NCI-H2196 (cell line): ENCODE results near the gene NPTN.
A peak's percentile ranks its signal among the peaks of the same experiment; 100 is the strongest.
"Not testable (repeated sequence)": the region's sequence is repeated elsewhere in the genome, so short reads cannot be mapped to it uniquely, and the experiment has no call there.

ENCODE experiments used
- DNase-seq: peaks from one replicate; lab custom pipeline; 2025; ENCODE audit not compliant: unreplicated experiment; lab: John Stamatoyannopoulos, UW

Gene NPTN

DNA sequence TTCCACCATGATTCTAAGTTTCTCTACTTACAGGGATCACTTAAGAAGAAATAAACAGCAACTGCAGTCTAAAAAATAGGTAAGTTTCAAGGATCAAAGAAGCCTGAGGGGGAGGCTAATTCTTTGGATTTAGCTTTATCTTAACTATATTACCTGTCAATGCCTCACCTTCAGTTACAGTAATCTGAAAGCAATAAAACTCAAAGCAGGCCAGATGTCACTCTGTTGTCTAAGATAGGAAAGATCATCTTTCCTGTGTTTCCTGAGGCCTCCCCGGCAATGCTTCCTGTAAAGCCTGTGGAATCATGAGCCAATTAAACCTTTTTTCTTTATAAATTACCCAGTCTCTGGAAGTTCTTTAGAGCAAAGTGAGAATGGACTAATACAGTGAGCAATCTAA lies 60.2 kb downstream of the NPTN start:
- DNase-seq: no peak

DNA sequence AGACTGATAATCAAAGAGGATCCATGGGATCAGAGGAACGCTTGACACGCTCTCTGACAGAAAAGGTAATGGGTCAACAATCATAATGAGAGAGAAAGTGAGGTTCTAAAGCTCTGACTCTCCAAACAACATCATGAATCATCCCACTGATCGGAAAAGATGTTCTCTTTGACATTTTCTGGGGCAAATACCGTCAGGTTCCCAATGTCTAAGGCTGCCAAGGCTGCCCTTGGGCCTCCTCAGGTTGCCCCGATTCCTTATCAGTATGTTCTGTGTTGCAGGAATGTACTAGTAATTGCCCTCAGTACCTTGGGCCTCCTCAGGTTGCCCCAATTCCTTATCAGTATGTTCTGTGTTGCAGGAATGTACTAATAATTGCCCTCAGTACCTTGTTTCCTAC lies 60.9 kb downstream of the NPTN start:
- no peak for DNase-seq

DNA sequence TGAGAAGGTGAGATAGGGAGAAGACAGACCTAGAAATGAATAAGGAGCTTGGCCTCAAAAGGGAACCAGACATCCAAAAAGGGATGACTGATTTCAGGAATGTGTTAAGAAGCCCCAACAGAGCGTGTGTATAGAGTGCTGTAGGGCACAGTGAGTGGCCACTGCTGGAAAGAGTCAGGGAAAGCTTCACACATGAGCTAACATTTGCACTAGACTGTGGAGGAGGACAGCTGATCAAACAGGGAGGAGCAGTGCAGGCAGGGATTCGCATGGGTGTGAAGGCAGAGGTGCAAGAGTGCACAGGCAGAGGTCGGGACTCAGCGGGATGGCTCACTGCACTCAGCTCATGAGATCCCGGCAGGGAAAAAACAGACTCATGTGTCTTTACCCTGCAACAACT lies 61.8 kb downstream of the NPTN start:
- no peak for DNase-seq

DNA sequence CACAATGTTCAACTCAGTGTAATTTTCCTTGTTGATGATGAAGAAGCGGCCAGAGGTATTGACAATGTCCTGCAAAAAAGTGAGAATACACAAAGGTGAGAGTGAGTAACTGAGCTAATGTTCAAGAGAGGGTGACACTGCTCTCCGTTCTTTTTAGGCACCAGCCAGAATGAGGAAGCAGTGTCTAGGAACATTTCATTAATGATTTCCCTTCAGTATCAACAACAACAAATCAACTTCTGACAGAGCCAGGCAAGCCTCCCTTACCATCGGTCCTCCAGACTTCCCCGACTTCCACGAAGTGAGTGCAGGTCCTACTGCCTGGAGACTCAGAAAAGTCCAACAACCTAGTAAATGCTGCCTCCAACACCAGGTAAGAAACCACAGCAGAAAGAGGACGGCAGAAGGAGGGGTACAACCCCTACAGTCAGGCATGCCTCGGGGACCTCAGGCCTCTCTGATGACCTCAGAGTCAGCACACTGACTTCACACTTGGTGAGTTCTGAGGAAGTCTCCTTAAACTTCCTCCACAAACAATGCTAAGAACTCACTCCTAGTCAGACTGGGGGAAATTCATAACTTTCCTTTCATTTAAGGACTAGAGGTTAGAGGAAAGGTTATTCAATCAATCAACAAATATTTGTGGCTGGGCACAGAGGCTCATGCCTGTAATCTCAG lies 62.7 kb downstream of the NPTN start:
- no peak for DNase-seq

DNA sequence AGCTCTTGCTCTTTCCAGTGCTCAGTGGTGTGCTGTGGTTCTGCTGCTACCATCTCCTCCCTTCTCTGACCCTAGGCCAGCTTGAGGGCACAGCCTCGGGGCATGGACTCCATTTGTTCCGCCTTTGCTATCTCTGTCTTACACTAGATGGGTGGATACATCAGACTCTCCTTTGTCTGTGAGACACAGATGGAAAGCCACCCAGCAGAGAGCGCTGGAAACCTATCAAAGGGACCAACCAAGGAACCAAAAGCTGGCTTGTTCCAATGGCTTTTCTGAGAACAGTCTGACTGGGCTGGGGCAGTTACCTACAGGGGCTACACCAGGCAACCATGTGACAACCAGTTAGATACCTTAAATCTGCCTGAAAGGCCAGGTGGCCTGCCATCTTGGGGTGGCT lies 63.8 kb downstream of the NPTN start:
- no peak for DNase-seq

DNA sequence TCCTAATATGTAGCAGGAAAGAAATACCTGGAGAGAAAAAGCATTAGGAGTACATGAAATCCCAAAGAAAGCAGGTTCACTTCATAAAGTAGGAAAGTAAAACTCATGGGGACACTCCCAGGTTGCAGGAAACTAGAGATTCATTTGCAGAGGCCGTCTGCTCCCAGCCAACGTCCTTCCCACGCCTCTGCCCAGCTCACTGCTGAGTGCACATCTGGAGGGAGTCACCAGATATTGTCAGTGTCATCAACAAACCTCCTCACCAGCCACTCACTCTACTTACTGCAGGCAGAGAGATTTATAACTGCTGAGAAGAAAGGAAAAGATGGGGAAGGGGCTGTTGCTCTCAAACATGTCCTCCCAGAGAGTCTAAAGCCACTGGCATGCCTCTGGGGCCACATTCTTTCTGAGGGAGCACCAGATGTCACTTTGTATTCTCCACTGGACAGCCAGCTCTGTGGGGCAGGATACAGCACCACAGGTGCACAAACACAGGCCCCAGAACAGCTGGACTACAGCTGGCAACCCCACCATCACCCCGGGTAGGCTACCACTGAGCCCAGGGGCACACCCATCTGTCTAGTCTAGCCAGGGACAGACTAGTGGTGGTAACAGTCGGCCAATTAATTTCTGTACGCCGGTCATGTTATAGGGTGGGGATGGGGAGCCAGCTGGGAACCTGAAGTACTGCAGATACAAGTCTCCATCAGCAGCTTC lies 64.5 kb downstream of the NPTN start:
- no peak for DNase-seq

DNA sequence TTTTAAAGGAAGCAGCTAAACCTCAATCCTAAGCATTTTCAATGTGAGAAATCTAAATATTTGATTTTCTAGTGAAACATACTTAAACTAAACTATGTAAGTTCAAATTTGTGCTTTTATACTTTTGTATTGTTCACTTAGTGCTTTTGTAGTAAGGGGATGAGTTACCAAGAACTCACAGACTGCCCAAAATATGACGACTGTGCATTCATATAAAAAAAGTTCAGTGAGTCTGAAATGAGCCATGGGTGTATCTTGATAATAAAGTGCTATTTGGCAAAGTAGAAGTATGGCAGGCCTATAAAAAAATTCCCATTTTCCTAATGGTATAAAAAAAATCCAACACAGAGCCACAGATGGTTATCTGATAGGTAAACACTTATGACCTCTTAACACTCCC lies 66.2 kb downstream of the NPTN start:
- no peak for DNase-seq

DNA sequence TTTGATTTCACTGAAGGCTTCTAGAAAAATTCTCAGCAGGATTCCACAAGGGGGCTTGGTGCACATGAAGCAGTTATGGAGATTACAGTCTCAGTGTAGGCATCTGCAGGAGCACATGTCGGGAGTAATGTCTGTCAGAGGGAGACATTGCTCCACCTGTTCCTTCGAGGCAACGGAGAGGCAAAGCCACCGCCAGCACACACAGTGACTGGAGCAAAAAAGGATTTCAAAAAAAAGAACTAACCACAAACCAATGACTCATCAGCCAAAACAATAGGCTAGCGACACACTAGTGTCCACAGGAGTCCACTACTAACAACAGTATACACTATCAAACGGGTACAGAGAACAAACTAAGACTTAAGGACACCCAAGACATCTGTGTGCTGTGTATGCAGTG lies 68.9 kb downstream of the NPTN start:
- DNase-seq: no peak

DNA sequence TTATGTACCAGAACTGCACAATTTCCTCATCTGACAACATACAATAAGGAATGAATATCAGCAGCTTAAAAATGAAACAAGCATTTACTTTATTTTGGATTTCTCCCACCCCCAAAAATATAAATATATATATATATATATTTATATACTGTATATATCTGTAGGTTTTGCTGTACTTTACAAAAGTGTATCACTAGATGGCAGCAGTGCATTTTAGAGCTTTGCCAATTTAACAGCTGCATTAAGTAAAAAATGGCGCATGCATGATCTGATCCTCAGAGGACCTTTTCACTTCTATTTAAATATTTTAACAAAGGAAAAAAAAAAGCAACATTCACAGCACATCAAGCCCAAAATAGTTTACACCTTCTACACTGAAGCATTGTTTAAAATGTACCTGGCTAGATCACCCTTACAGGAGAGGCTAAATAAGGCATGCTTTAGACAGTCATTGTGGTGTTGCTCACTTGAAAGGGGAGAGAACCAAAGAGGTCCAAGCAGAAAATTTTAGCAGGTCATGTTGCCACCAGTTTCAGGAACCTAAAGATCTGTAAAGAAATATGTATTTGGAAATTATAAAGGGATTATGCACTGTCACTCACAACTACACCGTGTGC lies 72.6 kb downstream of the NPTN start:
- peak; percentile 29 for DNase-seq

DNA sequence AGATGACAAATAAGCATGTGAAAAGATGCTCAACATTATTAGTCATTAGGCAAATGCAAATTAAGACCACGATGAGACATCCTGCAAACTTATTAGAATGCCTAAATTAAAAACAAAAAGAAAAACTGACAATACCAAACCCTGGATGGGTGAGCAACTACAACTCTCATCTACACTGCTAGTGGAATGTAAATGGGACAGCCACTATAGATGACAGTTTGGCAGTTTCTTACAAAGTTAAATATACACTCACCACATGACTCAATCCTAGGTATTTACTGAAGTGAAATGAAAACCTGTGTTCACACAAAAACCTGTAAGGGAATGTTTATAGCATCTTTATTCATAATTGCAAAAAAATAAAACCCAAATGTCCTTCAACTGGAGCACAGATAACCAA lies 74.7 kb downstream of the NPTN start:
- no peak for DNase-seq

DNA sequence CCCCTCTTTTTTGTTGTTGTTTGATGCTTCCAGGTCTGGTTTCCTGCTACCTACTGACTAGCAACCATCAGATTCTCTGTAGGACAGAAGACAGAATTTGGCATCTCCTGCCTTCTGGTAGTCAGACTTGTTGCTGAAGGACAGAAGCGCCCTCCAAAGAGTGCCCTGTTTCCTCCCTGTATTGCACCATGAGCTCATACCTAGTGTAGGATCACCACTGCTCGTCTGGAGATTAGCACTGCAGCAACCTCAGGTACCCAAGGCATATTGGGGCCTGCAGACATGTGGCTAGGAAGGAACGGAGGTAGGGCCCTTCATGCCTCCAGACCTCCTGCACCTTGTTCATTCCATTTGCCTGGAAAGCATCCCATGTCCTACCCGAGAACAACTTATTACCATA lies 78.1 kb downstream of the NPTN start:
- DNase-seq: no peak

DNA sequence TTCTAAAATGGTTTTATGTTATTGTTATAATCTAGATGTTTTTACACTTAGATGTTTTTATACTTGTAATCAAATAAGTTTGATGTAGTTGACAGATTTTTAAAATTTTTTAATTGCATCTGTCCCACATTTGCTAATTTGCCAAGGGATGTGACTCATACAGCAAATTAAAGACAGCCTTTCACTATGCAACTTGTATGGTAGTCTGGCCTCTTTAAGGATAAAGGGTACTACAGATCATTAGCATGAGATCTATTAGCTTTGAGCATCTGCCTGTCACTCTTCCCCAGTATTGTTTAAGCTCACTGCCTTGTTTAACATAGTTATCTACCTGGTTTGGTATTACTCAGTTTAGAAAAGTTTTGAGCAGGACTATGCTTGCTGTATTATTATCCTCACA lies 83.0 kb downstream of the NPTN start:
- no peak for DNase-seq

DNA sequence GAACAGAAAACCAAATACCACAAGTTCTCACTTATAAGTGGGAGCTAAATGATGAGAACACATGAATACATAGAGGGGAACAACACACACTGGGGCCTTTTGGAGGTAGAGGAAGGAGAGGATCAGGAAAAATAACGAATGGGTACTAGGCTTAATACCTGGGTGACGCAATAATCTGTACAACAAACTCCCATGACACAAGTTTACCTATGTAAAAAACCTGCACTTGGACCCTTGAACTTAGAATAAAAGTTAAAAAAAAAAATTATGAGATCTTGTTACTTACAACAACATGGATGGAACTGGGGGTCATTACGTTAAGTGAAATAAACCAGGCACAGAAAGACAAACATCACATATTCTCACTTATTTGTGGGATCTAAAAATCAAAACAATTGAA lies 84.3 kb downstream of the NPTN start:
- not testable (repeated sequence) for DNase-seq

DNA sequence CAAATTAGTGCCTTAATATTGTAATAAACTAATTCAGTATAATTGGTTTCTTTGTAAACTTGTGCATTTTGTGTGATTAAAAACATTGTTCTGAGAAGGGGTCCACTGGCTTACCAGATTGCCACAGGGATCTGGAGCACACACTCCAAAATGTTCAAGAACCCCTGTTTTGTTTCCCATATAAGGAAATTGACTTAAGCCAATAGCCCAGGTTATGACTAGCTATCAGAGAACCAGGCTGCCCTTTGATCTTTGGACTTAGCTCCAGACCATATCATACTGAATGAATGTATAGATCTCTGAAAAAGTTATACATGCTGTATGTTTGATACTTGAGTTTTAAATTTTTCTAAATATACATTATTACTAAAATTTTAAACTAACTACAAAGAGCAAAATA lies 91.7 kb downstream of the NPTN start:
- no peak for DNase-seq

DNA sequence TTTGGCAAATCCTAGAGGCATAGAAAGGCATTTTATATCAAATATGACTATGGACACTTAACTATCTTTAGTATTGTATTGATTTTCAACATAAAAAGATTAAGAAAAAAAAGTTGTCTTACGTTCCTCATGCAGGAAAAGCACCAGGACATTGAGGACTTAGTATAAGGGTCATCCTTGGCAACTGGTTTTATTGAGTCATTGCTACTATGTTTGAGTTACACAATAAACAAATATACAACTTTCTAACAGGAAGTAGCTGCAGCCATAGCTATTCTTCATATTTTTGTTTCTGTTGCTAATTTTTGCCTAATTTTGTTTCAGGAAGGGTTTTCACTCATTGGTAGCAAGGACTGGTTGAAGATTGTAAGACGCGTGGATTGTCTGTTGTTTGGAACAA lies 93.0 kb downstream of the NPTN start:
- no peak for DNase-seq

DNA sequence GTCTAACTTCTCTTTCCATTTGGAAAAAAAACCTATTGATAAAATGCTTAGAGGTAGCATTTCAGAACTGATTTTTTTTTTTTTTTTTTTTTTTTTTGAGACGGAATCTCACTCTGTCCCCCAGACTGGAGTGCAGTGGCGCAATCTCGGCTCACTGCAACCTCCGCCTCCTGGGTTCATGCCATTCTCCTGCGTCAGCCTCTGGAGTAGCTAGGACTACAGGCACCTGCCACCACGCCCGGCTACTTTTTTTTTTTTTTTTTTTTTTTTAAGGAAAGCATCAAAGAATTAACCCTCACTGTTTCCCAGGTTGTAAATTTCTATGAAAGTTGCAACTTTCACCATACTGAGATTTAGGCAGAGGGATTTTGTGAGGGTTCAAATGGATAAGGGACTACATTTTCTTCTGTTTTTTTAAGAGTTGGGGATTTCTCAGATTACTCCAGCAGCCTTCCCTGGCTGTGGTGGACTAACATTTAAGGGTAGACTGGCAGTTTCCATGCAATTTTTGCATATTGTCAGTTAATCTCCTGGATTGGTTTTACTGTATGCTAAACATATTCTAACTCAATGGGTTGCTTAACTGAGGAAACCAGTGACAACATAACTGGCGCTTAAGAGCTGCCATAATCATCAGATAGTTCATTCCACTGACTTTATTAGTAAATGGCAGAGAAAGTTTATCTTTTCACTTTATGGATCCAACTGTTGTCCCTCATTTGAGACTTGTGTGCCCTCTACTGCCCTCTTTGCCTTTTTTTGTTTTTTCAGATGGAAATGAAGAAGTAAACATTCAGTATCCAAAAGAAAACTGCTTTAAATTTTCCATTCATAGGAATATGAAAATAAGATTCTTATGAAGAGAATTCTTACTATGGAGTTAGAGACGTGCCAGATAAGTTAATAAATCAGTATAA lies 93.7 kb downstream of the NPTN start:
- no peak for DNase-seq

DNA sequence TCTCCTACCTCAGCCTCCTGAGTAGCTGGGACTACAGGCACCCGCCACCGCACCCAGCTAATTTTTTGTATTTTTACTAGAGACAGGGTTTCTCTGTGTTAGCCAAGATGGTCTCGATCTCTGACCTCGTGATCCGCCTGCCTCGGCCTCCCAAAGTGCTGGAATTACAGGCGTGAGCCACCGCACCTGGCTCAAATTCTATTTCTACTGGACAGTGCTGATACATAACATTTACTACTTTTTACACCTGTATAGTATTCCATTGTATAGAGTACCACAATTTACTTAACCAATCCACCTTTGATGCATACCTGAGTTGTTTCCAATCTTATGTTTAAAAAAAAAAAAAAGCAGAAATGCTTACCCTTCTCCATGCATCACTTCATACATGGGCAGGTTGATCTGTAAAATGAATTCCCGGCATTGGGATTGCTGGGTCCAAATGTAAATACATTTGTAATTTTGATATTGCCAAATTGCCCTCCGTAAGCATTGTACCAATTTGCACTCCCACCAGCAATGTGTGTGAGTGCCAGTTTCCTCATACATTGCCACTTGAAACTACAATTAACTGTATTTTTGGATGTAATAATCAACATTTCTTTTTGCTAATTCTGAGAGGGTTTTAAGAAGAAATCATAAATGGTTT lies 94.5 kb downstream of the NPTN start:
- no peak for DNase-seq

DNA sequence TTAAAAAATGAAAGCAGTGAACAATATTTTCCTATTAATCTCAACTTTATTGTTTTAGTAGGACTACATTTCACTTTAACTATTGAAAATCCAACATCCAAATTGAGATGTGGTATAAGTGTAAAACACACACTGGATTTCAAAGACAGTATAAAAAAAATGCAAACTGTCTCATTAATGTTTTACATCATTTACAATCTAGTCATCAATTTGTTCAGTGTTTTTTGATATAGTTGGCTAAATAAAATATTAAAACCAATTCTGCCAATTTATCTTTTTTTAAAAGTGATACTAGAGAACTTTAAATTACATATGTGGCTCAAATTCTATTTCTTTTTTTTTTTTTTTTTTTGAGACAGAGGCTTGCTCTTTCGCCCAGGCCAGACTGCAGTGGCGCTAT lies 95.1 kb downstream of the NPTN start:
- DNase-seq: no peak

DNA sequence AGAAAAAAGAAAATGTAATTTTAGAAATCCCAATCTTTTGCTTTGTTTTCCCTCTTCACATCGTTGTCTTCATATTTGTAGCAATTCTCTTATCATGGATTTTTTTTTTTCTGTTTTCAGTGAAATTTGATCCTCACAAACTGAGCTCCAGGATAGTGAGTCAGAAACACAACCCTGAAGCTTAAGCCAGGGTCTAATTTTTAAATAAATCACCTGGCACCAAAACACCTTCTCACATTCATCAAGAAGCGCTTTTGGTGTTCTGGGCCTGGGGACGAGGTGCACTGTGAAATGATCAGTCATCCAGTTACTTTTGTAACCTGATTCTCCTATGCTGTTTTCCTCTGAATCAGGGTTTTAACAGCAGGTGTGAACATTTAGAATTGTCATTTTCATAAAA lies 102.5 kb downstream of the NPTN start:
- no peak for DNase-seq

DNA sequence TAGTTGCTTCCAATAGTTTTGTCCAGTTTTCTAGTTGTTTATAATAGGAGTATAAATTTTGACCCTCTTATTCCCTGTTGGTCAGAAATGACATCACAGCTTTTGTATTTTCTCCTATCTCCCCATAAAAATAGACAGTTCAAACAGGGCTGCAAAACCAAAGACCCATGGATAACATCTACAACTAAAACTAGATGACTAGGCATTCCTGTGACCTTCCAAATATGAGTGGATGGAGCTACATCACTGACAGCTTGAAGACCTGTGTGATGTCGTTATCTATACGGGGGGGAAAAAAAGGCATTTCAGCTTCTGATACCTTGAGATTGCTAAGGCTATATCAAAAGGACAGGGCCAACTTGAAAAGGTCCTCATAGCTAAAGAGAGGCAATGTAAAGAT lies 105.6 kb downstream of the NPTN start:
- DNase-seq: no peak

DNA sequence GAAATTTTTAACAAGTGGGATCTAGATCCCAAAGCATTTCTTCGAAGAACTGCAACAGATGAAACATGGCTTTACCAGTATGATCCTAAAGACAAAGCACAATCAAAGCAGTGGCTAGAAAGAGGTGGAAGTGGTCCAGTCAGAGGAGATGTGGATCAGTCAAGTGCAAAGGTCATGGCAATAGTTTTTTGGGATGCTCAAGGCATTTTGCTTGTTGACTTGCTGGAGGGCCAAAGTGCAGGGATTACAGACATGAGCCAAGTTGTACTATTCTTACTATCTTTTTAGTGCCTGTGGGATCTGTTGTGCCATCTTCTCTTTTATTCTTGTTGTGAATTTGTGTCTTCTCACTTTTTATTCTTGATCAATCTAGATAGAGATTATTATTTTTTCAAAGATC lies 108.3 kb downstream of the NPTN start:
- DNase-seq: no peak
